ENCODE data around the gene CTBP2. TPM values are rescaled to one million over a fixed set of nuclear protein-coding genes. Genes with fewer than 3 reads are reported as not detected.
A peak's percentile ranks its signal among the peaks of the same experiment; 100 is the strongest.

CTBP2 gene
- total RNA-seq, 1 experiment from 2014 or later, result 97.2 TPM

DNA sequence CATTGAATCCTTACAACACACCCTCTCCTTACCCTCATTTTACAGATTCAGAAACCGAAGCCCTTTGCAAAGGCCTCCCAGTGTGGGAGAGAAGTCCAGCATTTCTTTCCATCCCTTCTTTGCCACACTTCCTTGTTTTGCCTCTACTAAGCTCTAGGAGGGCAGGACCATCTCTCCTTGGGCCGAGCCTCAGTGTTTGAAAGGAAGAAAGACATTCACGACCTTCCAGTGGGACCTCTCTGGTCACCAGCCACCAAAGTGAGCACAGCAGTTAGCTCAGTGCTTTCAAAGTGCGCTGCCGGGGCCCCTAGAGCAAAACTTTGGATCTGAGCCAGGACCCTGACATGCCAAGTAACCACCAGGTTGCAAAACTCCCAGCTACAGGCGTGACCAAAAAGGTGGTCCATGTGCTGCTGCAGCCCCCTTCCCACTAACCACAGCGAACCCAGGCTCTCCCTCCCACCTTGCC lies 12.4 kb downstream of the CTBP2 start:
- Mint-ChIP-seq H3K4me3 (ENCODE audit: unreplicated experiment) (no peak overlapping the region), H3K27ac (ENCODE audit: unreplicated experiment) (peak overlapping the region; percentile 36), H3K4me1 (ENCODE audit: low read depth, unreplicated experiment) (peaks cover 17% of the 10 kb centered on the region), H3K27me3 (ENCODE audit: insufficient read depth, unreplicated experiment) (no peaks in the 10 kb centered on the region), H3K36me3 (ENCODE audit: insufficient read depth, unreplicated experiment) (peaks cover 59% of the 10 kb centered on the region), H3K9me3 (ENCODE audit: unreplicated experiment) (no peaks in the 10 kb centered on the region)
- BruUV-seq (replicated peaks), result no TSS peak
- ChIA-PET POLR2A (no interaction called here), CTCF (no interaction called here)
- DNase-seq, result no peak
- Histone ChIP-seq H3K4me3 (ENCODE audit: low read depth, low read length) (no peak overlapping the region), H3K36me3 (ENCODE audit: control insufficient read depth, insufficient read depth, low read length) (peaks cover 1% of the 10 kb centered on the region; the same call in 1 of the 2 replicates), H3K9me3 (no peaks in the 10 kb centered on the region), H3K27me3 (replicated peaks; ENCODE audit: control insufficient read depth, insufficient read depth, low read length) (no peaks in the 10 kb centered on the region), H3K4me1 (peaks cover 9% of the 10 kb centered on the region; the same call in 1 of the 2 replicates)
- intact Hi-C loops (cut with micrococcal nuclease; ENCODE audit: unreplicated experiment), result no loop called here
- TF ChIP-seq, protein P1, sequence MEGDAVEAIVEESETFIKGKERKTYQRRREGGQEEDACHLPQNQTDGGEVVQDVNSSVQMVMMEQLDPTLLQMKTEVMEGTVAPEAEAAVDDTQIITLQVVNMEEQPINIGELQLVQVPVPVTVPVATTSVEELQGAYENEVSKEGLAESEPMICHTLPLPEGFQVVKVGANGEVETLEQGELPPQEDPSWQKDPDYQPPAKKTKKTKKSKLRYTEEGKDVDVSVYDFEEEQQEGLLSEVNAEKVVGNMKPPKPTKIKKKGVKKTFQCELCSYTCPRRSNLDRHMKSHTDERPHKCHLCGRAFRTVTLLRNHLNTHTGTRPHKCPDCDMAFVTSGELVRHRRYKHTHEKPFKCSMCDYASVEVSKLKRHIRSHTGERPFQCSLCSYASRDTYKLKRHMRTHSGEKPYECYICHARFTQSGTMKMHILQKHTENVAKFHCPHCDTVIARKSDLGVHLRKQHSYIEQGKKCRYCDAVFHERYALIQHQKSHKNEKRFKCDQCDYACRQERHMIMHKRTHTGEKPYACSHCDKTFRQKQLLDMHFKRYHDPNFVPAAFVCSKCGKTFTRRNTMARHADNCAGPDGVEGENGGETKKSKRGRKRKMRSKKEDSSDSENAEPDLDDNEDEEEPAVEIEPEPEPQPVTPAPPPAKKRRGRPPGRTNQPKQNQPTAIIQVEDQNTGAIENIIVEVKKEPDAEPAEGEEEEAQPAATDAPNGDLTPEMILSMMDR (IDR thresholded peaks at IDR 0.05; ENCODE audit: insufficient read depth in 1 of 2, low read depth in 1 of 2, low read length in 1 of 2, severe bottlenecking in 1 of 2, unreplicated experiment in 1 of 2), result no peak

DNA sequence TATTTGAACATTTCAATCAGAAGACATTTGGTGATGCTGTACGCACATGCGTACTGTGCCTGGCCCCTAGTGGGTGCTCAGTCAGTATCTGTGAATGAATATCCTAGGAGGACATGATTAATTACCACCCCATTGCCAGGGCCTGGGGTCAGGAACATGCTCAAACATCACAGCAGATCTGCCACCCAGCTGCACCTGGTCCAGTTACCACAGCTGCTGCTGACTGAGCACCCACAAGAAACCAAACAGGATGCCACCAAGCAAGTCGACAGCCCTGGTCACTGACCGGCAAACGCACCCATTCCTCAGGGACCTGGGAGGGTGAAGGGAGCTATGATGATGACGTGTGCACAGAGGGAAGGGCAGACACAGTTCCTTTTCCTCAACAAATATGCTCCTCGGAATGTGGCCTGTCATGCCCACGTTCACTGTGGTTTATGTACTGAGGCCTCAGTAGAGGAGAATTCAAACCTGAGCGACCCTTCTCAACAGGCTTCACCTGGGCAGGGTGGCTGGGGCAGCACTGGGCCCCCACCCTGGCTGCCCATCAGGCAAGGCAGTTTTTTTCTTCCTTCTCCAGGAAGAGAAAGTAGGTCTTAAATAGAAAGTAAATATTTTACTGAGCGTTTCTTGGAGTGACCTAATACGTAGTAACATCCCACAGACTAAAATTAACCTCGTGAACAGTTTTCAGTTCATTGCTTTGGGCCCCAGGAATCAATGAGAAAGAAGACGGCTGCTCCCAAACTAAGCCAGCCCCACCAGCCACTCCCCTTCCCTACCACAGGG lies 13.4 kb downstream of the CTBP2 start:
- BruUV-seq (replicated peaks), result no TSS peak
- no peak for DNase-seq
- no peaks in the 10 kb centered on the region for H3K27me3 ChIP-seq (replicated peaks; ENCODE audit: control insufficient read depth, insufficient read depth, low read length)
- peaks cover 17% of the 10 kb centered on the region for H3K4me1 Mint-ChIP-seq (ENCODE audit: low read depth, unreplicated experiment)
- ChIA-PET CTCF (no interaction called here), POLR2A (no interaction called here)
- no peak overlapping the region for H3K4me3 ChIP-seq (ENCODE audit: low read depth, low read length)
- no peak overlapping the region for H3K4me3 Mint-ChIP-seq (ENCODE audit: unreplicated experiment)
- H3K9me3 Mint-ChIP-seq (ENCODE audit: unreplicated experiment), result no peaks in the 10 kb centered on the region
- H3K4me1 ChIP-seq, result peaks cover 9% of the 10 kb centered on the region; the same call in 1 of the 2 replicates
- H3K36me3 ChIP-seq (ENCODE audit: control insufficient read depth, insufficient read depth, low read length), result peaks cover 1% of the 10 kb centered on the region; the same call in 1 of the 2 replicates
- H3K36me3 Mint-ChIP-seq (ENCODE audit: insufficient read depth, unreplicated experiment), result peaks cover 57% of the 10 kb centered on the region
- H3K27ac Mint-ChIP-seq (ENCODE audit: unreplicated experiment), result peak overlapping the region; percentile 36
- H3K27me3 Mint-ChIP-seq (ENCODE audit: insufficient read depth, unreplicated experiment), result no peaks in the 10 kb centered on the region
- TF ChIP-seq, protein P1 (IDR thresholded peaks at IDR 0.05; ENCODE audit: insufficient read depth in 1 of 2, low read depth in 1 of 2, low read length in 1 of 2, severe bottlenecking in 1 of 2, unreplicated experiment in 1 of 2), result no peak
- intact Hi-C loops (cut with micrococcal nuclease; ENCODE audit: unreplicated experiment), result no loop called here
- H3K9me3 ChIP-seq, result no peaks in the 10 kb centered on the region

DNA sequence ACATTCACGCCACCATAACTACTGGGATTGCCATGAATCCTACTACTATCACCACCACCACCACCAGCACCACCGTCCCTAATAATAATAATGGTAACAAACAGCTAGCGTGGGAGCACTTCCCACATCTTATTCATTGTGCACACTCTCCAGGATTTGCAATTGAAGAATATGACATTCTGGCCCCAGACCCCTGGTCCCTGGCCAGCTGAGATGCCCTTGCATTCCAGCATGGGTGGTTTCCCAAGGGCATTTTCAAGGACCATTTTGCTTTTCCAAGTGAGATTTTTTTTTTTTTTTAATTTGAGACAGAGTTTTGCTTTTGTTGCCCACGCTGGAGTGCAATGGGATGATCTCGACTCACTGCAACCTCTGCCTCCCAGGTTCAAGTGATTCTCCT lies 14.7 kb downstream of the CTBP2 start:
- ChIA-PET POLR2A (no interaction called here), CTCF (no interaction called here)
- H3K27ac Mint-ChIP-seq (ENCODE audit: unreplicated experiment), result no peak overlapping the region
- H3K27me3 Mint-ChIP-seq (ENCODE audit: insufficient read depth, unreplicated experiment), result no peaks in the 10 kb centered on the region
- no peaks in the 10 kb centered on the region for H3K9me3 Mint-ChIP-seq (ENCODE audit: unreplicated experiment)
- intact Hi-C loops (cut with micrococcal nuclease; ENCODE audit: unreplicated experiment), result no loop called here
- no peak overlapping the region for H3K4me3 Mint-ChIP-seq (ENCODE audit: unreplicated experiment)
- no peaks in the 10 kb centered on the region for H3K27me3 ChIP-seq (replicated peaks; ENCODE audit: control insufficient read depth, insufficient read depth, low read length)
- no TSS peak for BruUV-seq (replicated peaks)
- H3K36me3 ChIP-seq (ENCODE audit: control insufficient read depth, insufficient read depth, low read length), result peaks cover 1% of the 10 kb centered on the region; the same call in 1 of the 2 replicates
- H3K4me3 ChIP-seq (ENCODE audit: low read depth, low read length), result no peak overlapping the region
- peaks cover 17% of the 10 kb centered on the region for H3K4me1 Mint-ChIP-seq (ENCODE audit: low read depth, unreplicated experiment)
- H3K36me3 Mint-ChIP-seq (ENCODE audit: insufficient read depth, unreplicated experiment), result peaks cover 54% of the 10 kb centered on the region
- TF ChIP-seq, protein P1 (IDR thresholded peaks at IDR 0.05; ENCODE audit: insufficient read depth in 1 of 2, low read depth in 1 of 2, low read length in 1 of 2, severe bottlenecking in 1 of 2, unreplicated experiment in 1 of 2), result no peak
- H3K9me3 ChIP-seq, result no peaks in the 10 kb centered on the region
- no peak for DNase-seq
- H3K4me1 ChIP-seq, result peaks cover 9% of the 10 kb centered on the region; the same call in 1 of the 2 replicates
